Endothelial cell of umbilical vein (primary cell): ENCODE measurements around the gene FLT3. TPM values are rescaled to one million over a fixed set of nuclear protein-coding genes. Genes with fewer than 3 reads are reported as not detected.
"Not testable (repeated sequence)": the region's sequence is repeated elsewhere in the genome, so short reads cannot be mapped to it uniquely, and the experiment has no call there.

Experiments used
- BruUV-seq: library from RNA; stranded (reverse); fragments of 400-500 nt; replicated peaks from 2 replicates; lab custom pipeline; 2021; lab: Mats Ljungman, UMichigan
- CTCF ChIA-PET: fragments of 300-600, 350-600 bp; sonication (Branson Sonifier 250); formaldehyde crosslinking; loops from one replicate; lab custom pipeline; 2021; ENCODE audit warnings: antibody characterized with exemption, inconsistent platforms; lab: Charles Lee
- POLR2A ChIA-PET: fragments of 300-600, 350-600 bp; sonication (Branson Sonifier 250); formaldehyde crosslinking; loops from one replicate; lab custom pipeline; 2021; ENCODE audit warnings: antibody characterized with exemption, inconsistent platforms; lab: Charles Lee
- DNase-seq: peaks from one replicate; pipeline ENCODE4 v3.0.0-alpha.2; 2011; ENCODE audit warnings: low read depth, low spot score
- FAIRE-seq: peaks from 2 replicates; lab custom pipeline; 2011; peaks lifted over from hg19 to GRCh38; lab: Jason Lieb, UNC
- H2AFZ ChIP-seq: 2 replicates; pipeline ENCODE4 v1.6.0; 2012; ENCODE audit warnings: low read depth, low read length, control low read depth, inconsistent platforms
- H3K27ac ChIP-seq: 2 replicates; pipeline ENCODE4 v1.5.1; 2011; ENCODE audit warnings: low read depth, mild to moderate bottlenecking, control low read depth, low read length, moderate library complexity; ENCODE audit not compliant: insufficient read depth
- H3K27me3 ChIP-seq, 2 experiments: 2 replicates each; pipeline versions ENCODE4 v1.6.0 to v1.6.1; 2011; ENCODE audit warnings: low read length in 2 of 2, mixed read lengths in 1 of 2; ENCODE audit not compliant: control insufficient read depth in 2 of 2, insufficient read depth in 2 of 2
- H3K36me3 ChIP-seq, 2 experiments: 2 replicates in 1 of 2; 3 replicates in 1 of 2; pipeline ENCODE4 v1.5.1; 2011; ENCODE audit warnings: low read length in 2 of 2, mild to moderate bottlenecking in 1 of 2, moderate library complexity in 1 of 2; ENCODE audit not compliant: control insufficient read depth in 2 of 2, insufficient read depth in 2 of 2; ENCODE audit errors: extremely low read depth in 1 of 2
- H3K4me1 ChIP-seq: 3 replicates; pipeline ENCODE4 v1.5.1; 2011; ENCODE audit warnings: mild to moderate bottlenecking, low read length; ENCODE audit not compliant: control insufficient read depth, insufficient read depth; ENCODE audit errors: extremely low read depth
- H3K4me2 ChIP-seq: 2 replicates; pipeline ENCODE4 v1.6.1; 2011; ENCODE audit warnings: low read length, control low read depth, mixed read lengths; ENCODE audit not compliant: insufficient read depth
- H3K4me3 ChIP-seq, 3 experiments: fragments of 200-600 bp in 1 of 3; sonication (generic), shearing (Covaris generic) in 1 of 3; replicated peaks in 1 of 3; 2 replicates each; pipeline ENCODE4 v1.5.1; 2011 to 2016; ENCODE audit warnings: control low read depth in 3 of 3, low read length in 3 of 3, mild to moderate bottlenecking in 2 of 3, inconsistent platforms in 1 of 3, low read depth in 1 of 3, moderate library complexity in 1 of 3; ENCODE audit not compliant: insufficient read depth in 1 of 3
- H3K79me2 ChIP-seq: 2 replicates; pipeline ENCODE4 v1.6.0; 2012; ENCODE audit warnings: low read length, inconsistent platforms; ENCODE audit not compliant: control insufficient read depth, insufficient read depth
- H3K9ac ChIP-seq: replicated peaks from 2 replicates; pipeline ENCODE3; 2011; ENCODE audit warnings: low read length, control low read depth; ENCODE audit not compliant: insufficient read depth; ENCODE audit errors: extremely low read depth
- H3K9me1 ChIP-seq: replicated peaks from 3 replicates; pipeline ENCODE4 v1.6.0; 2011; ENCODE audit warnings: mild to moderate bottlenecking, low read length; ENCODE audit not compliant: control insufficient read depth, insufficient read depth; ENCODE audit errors: extremely low read depth
- H3K9me3 ChIP-seq: replicated peaks from 2 replicates; pipeline ENCODE4 v1.5.1; 2012; ENCODE audit warnings: low read length, inconsistent platforms; ENCODE audit not compliant: control insufficient read depth, insufficient read depth
- H4K20me1 ChIP-seq: replicated peaks from 2 replicates; pipeline ENCODE3; 2011; ENCODE audit warnings: mild to moderate bottlenecking, low read length; ENCODE audit not compliant: control insufficient read depth, insufficient read depth; ENCODE audit errors: extremely low read depth
- CTCF ChIP-seq, 2 donors: IDR thresholded peaks; 1 replicate in 1 of 2; 2 replicates in 1 of 2; pipeline ENCODE4 v1.5.1; 2011; ENCODE audit warnings: low read length in 2 of 2, mild to moderate bottlenecking in 2 of 2, moderate library complexity in 2 of 2, control low read depth in 1 of 2, inconsistent platforms in 1 of 2, low read depth in 1 of 2; ENCODE audit not compliant: insufficient read depth in 1 of 2; ENCODE audit errors: extremely low read depth in 1 of 2
- EZH2 ChIP-seq: IDR thresholded peaks from 2 replicates; pipeline ENCODE4 v1.6.1; 2012; ENCODE audit warnings: borderline replicate concordance, low read depth, mild to moderate bottlenecking, moderate library complexity, low read length, inconsistent platforms; ENCODE audit not compliant: severe bottlenecking
- FOS ChIP-seq: IDR thresholded peaks from 2 replicates; pipeline ENCODE4 v1.6.1; 2011; ENCODE audit warnings: mild to moderate bottlenecking, low read length, moderate library complexity, borderline replicate concordance; ENCODE audit not compliant: insufficient read depth
- GATA2 ChIP-seq: IDR thresholded peaks from 2 replicates; pipeline ENCODE4 v1.7.0; 2011; ENCODE audit warnings: low read depth, mild to moderate bottlenecking, moderate library complexity, mixed read lengths, low read length; ENCODE audit not compliant: insufficient read length, insufficient read depth
- JUN ChIP-seq: IDR thresholded peaks from 2 replicates; pipeline ENCODE4 v1.6.1; 2011; ENCODE audit warnings: borderline replicate concordance, low read depth; ENCODE audit not compliant: insufficient read length, insufficient read depth
- MAX ChIP-seq: IDR thresholded peaks from 2 replicates; pipeline ENCODE4 v1.6.1; 2011; ENCODE audit not compliant: insufficient read depth, insufficient read length
- MYC ChIP-seq: IDR thresholded peaks from one replicate; pipeline ENCODE4 v1.6.1; 2011; ENCODE audit warnings: mild to moderate bottlenecking, low read depth, low read length
- POLR2A ChIP-seq: IDR thresholded peaks from 2 replicates; pipeline ENCODE4 v1.6.1; 2012; ENCODE audit warnings: low read depth, mild to moderate bottlenecking, control low read depth, low read length
- POLR2AphosphoS5 ChIP-seq: IDR thresholded peaks from 2 replicates; pipeline ENCODE4 v1.6.1; 2012; ENCODE audit warnings: low read depth, mild to moderate bottlenecking, control low read depth, low read length, moderate library complexity; ENCODE audit not compliant: insufficient read depth
- dilution Hi-C: fragments of 300-500 bp; cut with MboI; formaldehyde crosslinking; loops from one replicate; pipeline ENCODE4 v1.15.0; 2019; ENCODE audit warnings: low sequenced_read_pairs; ENCODE audit not compliant: extremely low pct_ligation_motif_present
- intact Hi-C: fragments of 100-400 bp; cut with micrococcal nuclease; formaldehyde crosslinking; loops from one replicate; pipeline ENCODE4 v1.10.0; 2022
- polyA plus RNA-seq, 4 experiments: library from polyadenylated mRNA; depleted of rRNA in 3 of 4; stranded (reverse) in 3 of 4; unstranded in 1 of 4; fragments of >200 nt; gene quantifications; 2 replicates each; pipeline versions ENCODE4 v1.2.1 to v1.2.3, GENCODE V29; 2011 to 2012; ENCODE audit warnings: missing spikeins in 1 of 4
- total RNA-seq: library from RNA; stranded (reverse); gene quantifications from 2 replicates; pipeline ENCODE4 v1.2.3, GENCODE V29; 2021

Gene FLT3
- total and polyA plus RNA-seq, 2 donors (not counting 3 experiments of a cell fraction or from before 2014, with no cell fraction given) = 0.03 TPM; not detected in 1

GRCh38 chr13:28032438-28032837, 67.9 kb downstream of the FLT3 start:
- H3K4me3 ChIP-seq, H3K4me1 ChIP-seq, FAIRE-seq, H3K4me2 ChIP-seq, H3K27ac ChIP-seq, H4K20me1 ChIP-seq, H3K9me3 ChIP-seq, dilution Hi-C loops, H3K9ac ChIP-seq, H3K36me3 ChIP-seq, BruUV-seq, CTCF ChIA-PET, H3K9me1 ChIP-seq, H3K27me3 ChIP-seq, H2AFZ ChIP-seq, H3K79me2 ChIP-seq, intact Hi-C loops, DNase-seq, POLR2A ChIA-PET: not testable (repeated sequence)

GRCh38 chr13:28031896-28032288, 68.5 kb downstream of the FLT3 start:
- ChIA-PET CTCF (no interaction called here), POLR2A (no interaction called here)
- FAIRE-seq (no peak), DNase-seq (no peak)
- Histone ChIP-seq H3K36me3 (no peaks in the 10 kb centered on the region), H3K4me2 (no peak overlapping the region), H3K79me2 (no peaks in the 10 kb centered on the region), H4K20me1 (no peaks in the 10 kb centered on the region), H3K9me1 (no peaks in the 10 kb centered on the region), H2AFZ (no peak overlapping the region), H3K27me3 (no peaks in the 10 kb centered on the region), H3K27ac (no peak overlapping the region), H3K9ac (no peak overlapping the region), H3K9me3 (no peaks in the 10 kb centered on the region), H3K4me1 (no peaks in the 10 kb centered on the region), H3K4me3 (no peak overlapping the region)
- dilution Hi-C loops = no loop called here
- BruUV-seq = no TSS peak
- intact Hi-C loops = no loop called here
- no peak for TF ChIP-seq GATA2
- no peak for TF ChIP-seq MYC
- no peak for TF ChIP-seq CTCF (IDR thresholded peaks at IDR 0.05; ENCODE audit: extremely low read depth in 1 of 2, insufficient read depth in 1 of 2, low read depth in 1 of 2, low read length in 2 of 2)
- TF ChIP-seq FOS = no peak
- no peak for TF ChIP-seq POLR2A
- TF ChIP-seq EZH2 = no peak
- no peak for TF ChIP-seq JUN
- TF ChIP-seq POLR2AphosphoS5 = no peak
- TF ChIP-seq MAX = no peak
